T-helper 1 cell (primary cell): ENCODE results near the gene XBP1.
"Not testable (repeated sequence)": the region's sequence is repeated elsewhere in the genome, so short reads cannot be mapped to it uniquely, and the experiment has no call there.

Source experiments
- DNase-seq, 5 donors: peaks; one replicate each; pipeline ENCODE4 v3.0.0-alpha.2; 2012 to 2020

Gene XBP1

DNA sequence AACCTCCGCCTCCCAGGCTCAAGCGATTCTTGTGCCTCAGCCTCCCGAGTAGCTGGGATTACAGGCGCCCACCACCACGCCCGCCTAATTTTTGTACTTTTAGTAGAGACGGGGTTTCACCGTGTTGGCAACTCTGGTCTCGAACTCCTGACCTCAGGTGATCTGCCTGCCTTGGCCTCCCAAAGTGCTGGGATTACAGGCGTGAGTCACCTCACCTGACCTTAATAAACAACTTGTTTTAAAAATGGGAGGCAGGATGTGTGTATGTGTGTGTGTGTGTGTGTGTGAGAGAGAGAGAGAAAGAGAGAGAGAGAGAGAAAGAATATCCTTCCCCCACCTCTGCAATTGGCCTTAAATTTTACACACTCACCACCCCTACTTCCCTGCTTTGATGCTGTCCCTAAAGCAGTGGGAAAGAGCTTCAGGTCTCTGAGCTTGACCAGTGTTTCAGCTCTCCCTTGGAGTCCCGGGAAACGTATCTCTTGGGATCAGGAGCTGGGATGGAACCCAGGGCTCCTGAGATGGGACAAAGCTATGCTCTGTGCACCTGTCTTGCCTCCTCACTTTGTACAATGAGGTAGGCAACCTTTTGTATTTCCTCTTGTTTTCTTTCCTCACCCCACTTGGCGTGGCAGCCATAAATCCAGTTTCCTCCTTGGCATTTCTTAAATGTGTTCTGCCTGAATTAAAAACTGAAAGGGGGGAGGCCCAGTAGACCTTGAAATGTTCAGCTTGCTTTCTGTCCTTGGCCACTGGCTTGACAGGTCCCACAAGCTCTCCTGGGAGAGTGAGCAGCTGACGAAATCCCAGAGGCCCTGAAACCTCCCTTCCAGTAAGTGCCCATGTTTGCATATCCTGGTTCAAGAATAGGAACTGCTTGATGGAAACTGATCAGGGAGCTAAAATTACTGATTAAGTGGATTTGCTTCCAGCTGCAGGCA lies 17.8 kb upstream of the XBP1 start:
- peak in 1 of 5 donors; percentile 42 for DNase-seq

DNA sequence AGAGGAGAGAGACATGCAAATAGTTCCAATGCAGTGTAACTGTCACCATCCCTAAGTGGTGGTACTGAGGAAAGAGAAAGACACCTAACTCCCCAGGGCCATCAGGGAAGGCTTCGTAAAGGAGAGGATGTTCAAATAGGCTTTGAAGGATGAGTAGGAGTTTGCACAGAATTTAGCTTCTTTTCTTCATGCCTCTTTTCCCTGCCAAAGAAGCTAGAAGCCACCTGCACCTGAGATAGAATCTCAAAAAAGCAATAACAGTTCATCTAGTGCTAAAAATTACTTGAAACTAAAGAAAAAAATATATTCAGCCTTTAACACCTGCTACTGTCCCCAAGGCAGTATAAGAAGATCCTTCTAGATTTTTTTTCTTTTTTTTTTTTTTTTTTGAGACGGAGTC lies 16.7 kb upstream of the XBP1 start:
- no peak for DNase-seq

DNA sequence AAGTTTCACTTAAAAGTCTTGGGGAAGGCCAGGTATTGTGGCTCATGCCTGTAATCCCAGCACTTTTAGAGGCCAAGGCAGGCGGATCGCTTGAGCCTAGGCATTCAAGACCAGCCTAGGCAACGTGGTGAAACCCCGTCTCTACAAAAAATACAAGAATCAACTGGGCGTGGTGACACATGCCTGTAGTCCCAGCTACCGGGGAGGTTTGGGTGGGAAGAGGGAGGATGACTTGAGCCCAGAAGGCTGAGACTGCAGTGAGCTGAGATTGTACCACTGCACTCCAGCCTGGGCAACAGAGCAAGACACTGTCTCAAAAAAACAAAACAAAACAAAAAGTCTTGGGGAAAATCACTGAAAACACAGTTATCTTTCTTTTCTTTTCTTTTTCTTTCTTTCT lies 15.4 kb upstream of the XBP1 start:
- no peak for DNase-seq

DNA sequence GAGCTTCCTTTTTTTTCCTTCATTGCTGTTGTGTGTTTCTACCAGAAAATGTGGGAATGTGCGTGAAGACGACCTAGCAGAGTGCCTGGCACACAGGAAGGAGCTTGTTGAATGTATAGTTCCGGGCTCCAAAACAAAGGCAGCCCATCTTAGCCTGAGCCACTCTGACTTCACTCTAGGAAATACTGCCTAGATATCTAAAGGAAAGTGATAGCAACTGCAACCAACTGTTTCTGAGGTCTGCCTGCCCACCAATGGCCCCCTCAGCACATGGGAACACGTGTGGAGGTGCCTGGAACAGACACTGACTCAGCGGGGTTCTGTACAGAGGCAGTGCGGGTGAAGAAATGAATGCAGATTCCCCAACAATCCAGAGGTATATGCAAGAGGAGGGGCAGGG lies 14.7 kb upstream of the XBP1 start:
- no peak for DNase-seq

DNA sequence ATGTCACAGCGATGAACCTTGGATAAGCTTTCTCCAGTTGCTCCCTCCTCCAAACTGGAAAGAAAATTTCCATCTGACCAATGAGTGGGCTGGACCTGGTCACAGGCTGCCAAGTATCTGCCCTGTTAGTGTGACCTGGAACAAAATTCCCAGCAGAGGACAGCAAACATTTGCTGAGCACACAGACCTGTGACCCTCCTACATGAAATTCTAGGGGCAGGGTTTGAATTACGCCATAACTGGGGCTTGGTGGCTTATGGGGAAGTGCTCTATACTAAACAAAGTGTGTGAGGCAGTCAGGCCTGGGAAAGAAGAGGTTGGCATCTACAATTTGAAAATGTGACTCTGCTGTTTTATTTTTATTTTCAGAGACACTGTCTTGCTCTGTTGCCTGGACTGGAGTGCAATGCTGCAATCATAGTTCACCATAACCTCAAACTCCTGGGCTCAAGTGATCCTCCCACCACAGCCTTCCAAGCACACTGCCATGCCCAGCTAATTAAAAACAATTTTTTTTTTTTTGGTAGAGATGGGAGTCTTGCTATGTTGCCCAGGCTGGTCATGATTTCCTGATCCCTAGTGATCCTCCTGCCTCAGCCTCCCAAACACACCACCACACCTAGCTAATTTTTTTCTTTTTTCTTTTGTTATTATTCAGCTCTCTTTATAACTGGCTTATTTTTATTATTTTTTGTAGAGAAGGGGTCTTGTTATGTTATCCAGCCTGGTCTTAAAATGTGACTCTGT lies 13.6 kb upstream of the XBP1 start:
- DNase-seq, result no peak

DNA sequence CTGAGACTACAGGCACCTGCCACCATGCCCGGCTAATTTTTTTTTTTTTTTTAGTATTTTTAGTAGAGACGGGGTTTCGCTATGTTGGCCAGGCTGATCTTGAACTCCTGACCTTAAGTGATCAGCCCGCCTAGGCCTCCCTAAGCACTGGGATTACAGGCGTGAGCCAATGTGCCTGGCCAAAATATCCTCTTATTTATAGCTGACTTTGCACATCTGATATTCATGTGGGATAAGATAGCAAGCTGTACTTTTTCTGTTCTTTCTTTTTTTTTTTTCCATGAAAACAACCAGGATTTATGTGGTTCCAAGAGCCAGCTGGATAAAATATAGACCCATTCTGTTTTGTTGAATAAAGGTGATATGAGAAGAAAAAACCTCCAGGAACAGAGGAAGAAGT lies 12.1 kb upstream of the XBP1 start:
- no peak for DNase-seq

DNA sequence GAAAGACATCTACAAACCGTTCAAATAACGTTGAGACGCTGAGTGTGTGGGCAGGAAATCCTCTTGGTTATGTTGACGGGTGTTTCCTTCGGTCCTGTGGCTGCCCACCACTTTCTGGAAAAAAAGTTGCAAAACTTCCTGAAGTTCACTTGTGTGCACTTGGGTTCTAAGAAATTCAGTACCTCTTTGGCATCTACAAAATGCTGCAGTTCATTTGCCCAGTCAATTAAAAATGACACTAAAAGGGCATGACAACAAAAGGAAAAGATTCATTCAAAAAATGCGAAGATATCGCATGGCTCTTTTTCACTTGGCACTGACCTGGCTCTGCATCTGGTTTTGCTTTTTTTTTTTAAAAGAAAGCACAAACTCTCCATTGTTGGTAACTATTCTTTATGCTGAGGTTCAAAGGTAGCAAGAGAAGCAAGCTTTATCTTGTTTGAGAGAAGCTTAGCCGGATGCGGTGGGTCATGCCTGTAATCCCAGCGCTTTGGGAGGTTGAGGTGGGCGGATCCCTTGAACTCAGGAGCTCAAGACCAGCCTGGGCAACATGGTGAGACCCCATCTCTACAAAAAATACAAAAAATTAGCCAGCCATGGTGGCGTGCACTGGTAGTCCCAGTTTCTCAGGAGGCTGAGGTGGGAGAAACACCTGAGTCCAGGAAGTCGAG lies 10.6 kb upstream of the XBP1 start:
- peak in 4 of 5 donors; percentile 17 to 91 (median 28) for DNase-seq

DNA sequence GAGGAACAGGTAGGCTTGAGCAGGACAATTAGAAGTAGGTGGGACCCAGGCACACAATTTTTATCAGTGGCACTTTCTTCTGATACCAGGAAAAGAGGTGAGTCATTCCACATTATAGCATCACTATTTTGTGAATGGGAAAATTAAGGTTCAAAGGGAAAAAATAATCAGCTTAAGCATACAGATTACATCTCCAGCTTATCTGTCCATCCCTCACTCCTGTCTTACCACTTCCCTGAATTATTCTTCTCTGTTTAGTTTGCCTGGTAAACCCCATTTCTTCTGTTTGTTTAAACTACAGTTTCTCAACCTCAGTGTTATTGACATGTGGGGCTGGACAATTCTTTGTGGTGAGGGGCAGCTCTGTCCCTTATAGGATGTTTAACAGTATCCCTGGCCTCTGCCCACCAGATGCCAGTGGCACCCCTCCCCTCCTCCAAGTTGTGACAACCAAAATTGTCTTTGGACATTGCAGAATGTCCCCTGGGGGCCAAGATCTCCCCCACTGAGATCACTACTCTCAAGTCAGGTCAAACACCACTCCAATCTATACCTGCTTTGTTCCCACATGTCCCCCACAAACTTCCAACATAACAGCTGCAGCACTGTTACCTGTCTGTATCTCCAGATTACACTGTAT lies 8.5 kb upstream of the XBP1 start:
- no peak for DNase-seq

DNA sequence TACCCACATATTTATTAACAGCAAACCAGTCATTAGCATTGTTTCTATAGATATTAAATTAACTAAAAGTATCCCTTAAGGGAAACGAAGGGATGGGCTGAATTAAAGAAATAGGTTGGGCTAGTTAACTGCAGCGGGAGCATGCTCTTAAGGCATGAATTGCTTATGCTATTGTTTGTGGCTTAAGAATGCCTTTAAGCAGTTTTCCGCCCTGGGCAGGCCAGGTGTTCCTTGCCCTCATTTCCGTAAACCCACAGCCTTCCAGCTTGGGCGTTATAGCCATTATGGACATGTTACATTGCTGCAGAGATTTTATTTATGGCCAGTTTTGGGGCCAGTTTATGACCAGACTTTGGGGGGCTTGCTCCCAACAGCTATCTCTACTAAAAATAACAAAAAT lies 5.1 kb upstream of the XBP1 start:
- not testable (repeated sequence) for DNase-seq

DNA sequence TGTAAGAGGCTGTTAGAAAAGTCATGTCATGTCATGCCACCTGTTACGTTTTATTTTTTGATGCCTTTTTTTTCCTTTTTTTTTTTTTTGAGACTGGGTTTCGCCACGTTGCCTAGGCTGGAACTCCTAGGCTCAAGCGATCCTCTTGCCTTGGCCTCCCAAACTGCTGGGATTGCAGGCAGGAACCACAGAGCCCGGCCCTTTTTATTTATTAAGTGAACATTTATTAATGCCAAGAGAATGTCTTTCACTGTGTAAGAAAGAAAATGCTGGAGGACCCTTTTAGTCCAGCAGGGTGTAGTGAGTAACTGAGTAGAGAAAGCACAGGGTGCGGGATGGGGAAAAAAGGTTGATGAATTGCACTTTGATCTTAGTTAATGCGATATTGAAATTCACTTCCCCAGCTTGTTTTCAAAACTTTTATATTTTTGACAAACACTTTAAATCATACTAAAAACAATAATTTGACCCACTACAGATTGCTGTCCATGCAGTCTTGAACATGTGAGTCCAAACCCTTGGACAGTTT lies 2.3 kb upstream of the XBP1 start:
- peak in 1 of 5 donors; percentile 33 for DNase-seq

DNA sequence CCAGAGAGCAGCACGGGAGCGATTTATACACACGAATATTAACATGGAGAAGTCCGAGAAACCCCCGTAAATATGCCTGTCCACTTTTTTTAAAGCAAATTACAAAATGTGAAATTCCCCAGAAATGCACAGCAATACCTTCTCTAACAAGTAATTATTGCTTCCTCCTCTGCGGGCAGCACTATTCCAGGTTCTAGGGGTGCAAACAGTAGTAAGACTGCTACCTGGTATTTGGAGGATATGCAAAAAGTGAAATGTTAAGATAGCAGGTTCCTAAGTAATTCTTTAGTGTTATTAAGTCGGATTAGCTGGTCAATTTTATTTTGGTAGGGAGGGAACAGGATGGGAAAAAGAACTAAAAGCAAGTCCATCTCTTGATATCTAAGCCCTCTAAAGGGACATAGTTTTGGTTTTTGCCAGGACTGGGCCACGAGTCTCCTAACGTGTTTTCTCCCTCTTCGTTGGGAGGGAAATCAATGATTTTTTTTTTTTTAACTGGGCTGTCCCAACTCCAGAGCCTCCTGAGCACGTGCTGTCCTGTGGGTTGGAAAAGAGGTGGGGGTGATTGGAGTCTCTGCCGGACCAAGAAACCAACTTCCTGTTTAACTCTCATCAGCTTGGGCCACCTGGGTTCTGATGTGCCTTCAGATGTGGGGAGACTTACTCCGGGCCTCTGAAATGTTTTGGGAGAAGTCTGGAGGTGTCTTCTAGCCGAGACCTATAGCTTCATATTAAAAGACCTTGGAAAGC lies 1.7 kb upstream of the XBP1 start:
- DNase-seq, result peak in 1 of 5 donors; percentile 21

DNA sequence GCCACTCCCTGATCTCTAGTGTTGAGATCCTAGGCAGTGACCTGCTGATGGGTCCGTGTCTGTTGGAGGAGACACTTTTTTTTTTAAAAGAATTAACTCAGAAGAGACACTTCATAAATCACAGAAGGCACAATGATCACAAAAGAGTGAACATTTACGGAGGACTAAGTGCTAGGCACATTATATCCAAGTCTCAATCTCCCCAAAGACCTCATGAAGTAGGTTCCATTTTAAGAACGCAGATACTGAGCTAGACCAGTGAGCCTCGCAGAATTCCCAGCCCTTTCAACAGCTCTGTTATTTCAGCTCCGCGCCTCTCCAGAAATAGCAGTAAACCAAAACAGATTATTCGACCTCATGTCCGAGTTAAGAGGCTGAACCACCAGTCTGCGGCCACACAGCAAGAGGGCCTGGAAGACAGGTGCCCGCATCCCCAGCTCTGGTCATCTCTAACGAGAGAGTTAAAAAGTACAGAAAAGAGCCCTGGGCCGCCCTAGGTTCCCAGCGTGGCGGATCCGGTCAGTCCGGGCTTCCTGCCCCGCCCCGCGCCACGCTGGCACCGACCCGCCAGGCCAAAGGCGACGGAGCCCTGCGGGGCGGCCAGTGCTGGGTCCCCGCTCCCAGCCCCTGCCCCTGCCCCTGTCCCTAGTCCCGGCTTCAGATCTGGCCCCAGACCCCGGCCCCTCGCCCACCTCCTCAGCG lies 612 bp downstream of the XBP1 start:
- DNase-seq, result peak in 2 of 5 donors; percentile 30 to 50

DNA sequence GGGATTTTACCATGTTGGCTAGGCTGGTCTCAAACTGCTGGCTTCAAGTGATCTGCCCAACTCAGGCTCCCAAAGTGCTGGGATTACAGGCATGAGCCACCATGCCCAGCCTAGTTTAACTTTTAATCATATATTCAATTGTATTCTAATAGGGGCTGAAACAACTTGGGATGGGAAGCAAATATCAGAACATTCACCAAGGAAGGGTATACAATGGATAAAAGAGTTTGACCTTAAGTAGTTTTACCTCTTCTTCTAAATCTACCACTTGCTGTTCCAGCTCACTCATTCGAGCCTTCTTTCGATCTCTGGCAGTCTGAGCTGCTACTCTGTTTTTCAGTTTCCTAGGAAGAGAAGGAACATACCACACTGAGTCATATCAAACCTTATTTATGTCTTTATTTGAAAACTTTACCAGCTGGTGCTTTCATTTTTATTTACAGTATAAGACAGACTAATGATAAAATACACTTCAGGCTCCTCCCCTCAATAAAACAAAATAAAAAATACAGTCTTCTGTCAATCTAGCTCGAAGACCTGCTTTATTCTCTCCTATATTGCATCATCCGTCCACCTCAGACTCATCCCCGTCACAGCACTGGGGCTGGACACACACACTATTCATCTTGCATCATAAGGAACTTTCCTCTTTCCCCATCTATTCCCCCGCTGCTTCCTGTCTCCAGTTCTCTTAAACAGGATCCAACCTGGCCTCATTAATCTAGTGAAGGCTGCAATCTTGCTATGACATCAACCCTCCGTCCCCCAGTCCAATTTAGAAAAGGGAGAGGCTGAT lies 1.4 kb downstream of the XBP1 start:
- peak in 1 of 5 donors; percentile 79 for DNase-seq

DNA sequence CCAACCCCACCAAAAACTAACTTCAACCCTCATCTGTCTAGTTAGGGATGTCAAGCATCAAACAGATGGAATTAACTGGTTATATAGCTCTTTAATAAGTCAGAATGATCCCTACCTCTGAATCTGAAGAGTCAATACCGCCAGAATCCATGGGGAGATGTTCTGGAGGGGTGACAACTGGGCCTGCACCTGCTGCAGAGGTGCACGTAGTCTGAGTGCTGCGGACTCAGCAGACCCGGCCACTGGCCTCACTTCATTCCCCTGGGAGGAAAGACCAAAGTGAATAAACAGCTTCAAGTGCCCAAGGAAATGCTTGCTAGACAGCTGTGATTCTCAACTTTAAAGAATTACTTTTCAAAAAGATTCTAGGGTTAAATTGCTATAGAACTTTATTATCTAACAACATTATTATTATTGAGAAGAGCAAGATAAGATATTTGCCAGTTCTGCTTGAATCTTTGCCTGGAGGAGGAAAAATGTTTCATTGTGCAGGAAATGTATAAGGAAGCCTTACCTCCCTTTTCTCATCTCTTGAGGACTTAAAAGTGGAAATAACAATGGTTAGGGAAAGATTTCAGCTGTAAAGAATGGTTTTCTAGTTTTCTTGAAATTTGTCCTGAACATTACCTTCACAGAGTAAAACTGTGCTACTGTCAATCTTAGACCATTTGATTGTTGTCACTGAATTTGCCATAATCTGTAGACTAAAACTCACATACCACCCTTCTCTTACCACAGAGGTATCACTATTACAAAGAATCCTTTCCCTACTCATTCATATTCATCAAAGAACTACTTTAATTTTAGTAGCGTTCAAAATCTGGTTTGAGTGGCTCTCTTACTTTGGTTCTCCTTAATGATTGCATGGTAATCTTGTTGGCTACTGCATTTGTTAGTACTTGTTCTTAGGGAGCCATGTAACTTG lies 4.2 kb downstream of the XBP1 start:
- DNase-seq, result no peak

DNA sequence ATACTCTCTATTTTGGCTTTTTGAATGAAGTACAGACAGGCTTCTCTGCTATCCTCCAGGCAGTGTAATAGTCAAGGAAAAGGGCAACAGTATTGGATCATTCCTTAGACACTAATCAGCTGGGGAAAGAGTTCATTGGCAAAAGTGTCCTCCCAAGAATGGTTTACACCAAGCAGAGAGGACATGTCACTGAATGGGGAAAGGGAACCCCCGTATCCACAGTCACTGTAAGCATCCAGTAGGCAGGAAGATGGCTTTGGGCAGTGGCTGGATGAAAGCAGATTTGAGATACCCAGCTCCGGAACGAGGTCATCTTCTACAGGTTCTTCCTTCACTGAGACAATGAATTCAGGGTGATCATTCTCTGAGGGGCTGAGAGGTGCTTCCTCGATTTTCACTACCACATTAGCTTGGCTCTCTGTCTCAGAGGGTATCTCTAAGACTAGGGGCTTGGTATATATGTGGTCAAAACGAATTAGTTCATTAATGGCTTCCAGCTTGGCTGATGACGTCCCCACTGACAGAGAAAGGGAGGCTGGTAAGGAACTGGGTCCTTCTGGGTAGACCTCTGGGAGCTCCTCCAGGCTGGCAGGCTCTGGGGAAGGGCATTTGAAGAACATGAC lies 5.2 kb downstream of the XBP1 start:
- DNase-seq, result no peak

DNA sequence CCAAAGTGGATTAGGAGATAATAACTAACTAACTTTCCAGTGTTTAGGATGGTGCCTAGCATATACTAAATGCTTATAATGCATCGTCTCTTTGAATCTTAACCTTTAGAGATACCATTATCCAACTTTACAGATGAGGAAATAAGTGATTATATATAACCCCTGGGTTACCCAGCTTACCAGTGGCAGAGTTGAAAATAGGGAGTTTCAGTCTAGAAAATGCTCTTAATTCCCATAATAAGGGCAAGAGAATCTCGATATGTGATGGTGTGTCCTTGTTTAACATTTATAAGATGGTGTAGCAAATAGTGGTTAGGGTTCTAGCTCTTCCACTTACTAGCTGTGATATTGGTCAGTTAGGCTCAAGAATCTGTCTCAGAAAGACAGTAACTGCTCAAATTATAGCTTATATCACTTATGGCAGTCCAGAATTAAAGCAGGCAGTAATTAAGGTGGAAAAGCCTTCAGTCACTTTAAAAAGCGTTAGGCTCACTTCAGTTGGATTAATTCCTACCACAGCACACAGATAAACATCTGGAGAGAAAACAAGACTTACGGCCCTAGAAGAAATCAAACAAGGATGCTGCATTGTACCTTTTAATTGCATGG lies 6.3 kb downstream of the XBP1 start:
- DNase-seq, result no peak

DNA sequence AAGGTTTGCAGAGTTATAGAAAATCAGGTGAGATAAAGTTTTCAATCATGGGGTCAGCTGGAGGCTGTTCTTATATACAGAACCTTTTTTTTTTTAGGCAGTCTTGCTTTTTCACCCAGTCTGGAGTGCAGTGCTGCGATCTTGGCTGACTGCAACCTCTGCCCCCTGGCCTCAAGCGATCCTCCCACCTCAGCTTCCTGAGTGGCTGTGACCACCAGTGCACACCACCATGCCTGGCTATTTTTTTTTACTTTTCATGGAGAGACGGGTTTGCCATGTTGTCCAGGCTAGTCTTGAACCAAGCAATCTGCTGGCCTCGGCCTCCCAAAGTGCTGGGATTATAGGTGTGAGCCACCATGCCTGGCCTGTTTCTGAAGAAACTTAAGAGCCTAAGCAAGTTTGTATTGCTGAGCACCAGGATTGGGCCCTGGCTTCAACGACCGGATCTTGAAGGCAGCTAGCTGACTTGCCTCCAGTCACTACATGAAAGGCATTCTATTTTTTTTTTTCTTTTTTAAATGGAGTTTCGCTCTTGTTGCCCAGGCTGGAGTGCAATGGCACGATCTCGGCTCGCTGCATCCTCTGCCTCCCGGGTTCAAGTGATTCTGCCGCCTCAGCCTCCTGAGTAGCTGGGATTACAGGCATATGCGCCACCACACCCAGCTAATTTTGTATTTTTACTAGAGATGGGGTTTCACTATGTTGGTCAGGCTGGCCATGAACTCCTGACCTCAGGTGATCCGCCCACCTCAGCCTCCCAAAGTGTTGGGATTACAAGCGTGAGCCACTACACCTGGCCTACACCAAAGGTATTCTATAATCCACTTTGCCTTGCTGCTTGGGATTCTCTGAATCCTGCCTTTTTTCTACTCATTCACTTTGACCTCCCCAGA lies 7.6 kb downstream of the XBP1 start:
- DNase-seq, result no peak
